Stomach (tissue), 4 donors: ENCODE measurements around the gene ATP8A2.

Source experiments
- POLR2A ChIP-seq, 4 donors: fragments of 450-650 bp; IDR thresholded peaks; one replicate each; pipeline ENCODE4 v1.6.1; 2016; ENCODE audit warnings: antibody characterized with exemption in 4 of 4, control low read depth in 2 of 4, mild to moderate bottlenecking in 1 of 4, moderate library complexity in 1 of 4
- POLR2AphosphoS5 ChIP-seq, 3 donors: sonication (generic); formaldehyde crosslinking; IDR thresholded peaks; one replicate each; pipeline ENCODE4 v1.6.1; 2016; ENCODE audit warnings: antibody characterized with exemption in 3 of 3
- TF ChIP-seq, protein P1 (sequence below), 7 experiments: fragments of 450-650 bp in 4 of 7; fragments of 200-600 bp in 3 of 7; sonication (generic) in 3 of 7; IDR thresholded peaks; one replicate each; pipeline ENCODE4 v1.5.1; 2016 to 2019; ENCODE audit warnings: antibody characterized with exemption in 7 of 7, control low read depth in 2 of 7, mild to moderate bottlenecking in 1 of 7

GRCh38 chr13:25682276-25682675 lies 310.5 kb downstream of the ATP8A2 start:
- TF ChIP-seq, protein P1, sequence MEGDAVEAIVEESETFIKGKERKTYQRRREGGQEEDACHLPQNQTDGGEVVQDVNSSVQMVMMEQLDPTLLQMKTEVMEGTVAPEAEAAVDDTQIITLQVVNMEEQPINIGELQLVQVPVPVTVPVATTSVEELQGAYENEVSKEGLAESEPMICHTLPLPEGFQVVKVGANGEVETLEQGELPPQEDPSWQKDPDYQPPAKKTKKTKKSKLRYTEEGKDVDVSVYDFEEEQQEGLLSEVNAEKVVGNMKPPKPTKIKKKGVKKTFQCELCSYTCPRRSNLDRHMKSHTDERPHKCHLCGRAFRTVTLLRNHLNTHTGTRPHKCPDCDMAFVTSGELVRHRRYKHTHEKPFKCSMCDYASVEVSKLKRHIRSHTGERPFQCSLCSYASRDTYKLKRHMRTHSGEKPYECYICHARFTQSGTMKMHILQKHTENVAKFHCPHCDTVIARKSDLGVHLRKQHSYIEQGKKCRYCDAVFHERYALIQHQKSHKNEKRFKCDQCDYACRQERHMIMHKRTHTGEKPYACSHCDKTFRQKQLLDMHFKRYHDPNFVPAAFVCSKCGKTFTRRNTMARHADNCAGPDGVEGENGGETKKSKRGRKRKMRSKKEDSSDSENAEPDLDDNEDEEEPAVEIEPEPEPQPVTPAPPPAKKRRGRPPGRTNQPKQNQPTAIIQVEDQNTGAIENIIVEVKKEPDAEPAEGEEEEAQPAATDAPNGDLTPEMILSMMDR (IDR thresholded peaks at IDR 0.05): no peak
- TF ChIP-seq POLR2AphosphoS5 (IDR thresholded peaks at IDR 0.05) (no peak), POLR2A (IDR thresholded peaks at IDR 0.05) (no peak)
